HG02798 (cell line): ENCODE data around the gene STMP1.
A peak's percentile ranks its signal among the peaks of the same experiment; 100 is the strongest.
"Not testable (repeated sequence)": the region's sequence is repeated elsewhere in the genome, so short reads cannot be mapped to it uniquely, and the experiment has no call there.

ENCODE experiments used
- ATAC-seq: cut with Tn5 transposase; IDR thresholded peaks from one replicate; pipeline ENCODE4 v1.9.1; 2021; ENCODE audit warnings: mild to moderate bottlenecking; ENCODE audit not compliant: unreplicated experiment, poor library complexity

Gene STMP1

GRCh38 chr7:135692606-135693005, 30.3 kb downstream of the STMP1 start:
- ATAC-seq, result not testable (repeated sequence)

GRCh38 chr7:135693558-135693957, 31.2 kb downstream of the STMP1 start:
- no peak for ATAC-seq

- no peak for ATAC-seq
Measured at GRCh38 chr7:135697276-135698049, 35.1 kb downstream of the STMP1 start.

- no peak for ATAC-seq
Measured at GRCh38 chr7:135704074-135704473, 41.8 kb downstream of the STMP1 start.

- ATAC-seq, result no peak
Measured at GRCh38 chr7:135704698-135705097, 42.4 kb downstream of the STMP1 start.

GRCh38 chr7:135706038-135706742, 43.9 kb downstream of the STMP1 start:
- ATAC-seq, result no peak

- no peak for ATAC-seq
Measured at GRCh38 chr7:135706858-135707569, 44.7 kb downstream of the STMP1 start.

- ATAC-seq, result no peak
Measured at GRCh38 chr7:135707570-135707966, 45.3 kb downstream of the STMP1 start.

- ATAC-seq, result no peak
Measured at GRCh38 chr7:135708041-135708440, 45.7 kb downstream of the STMP1 start.

GRCh38 chr7:135709508-135709907, 47.2 kb downstream of the STMP1 start:
- ATAC-seq, result no peak

- peak; percentile 53 for ATAC-seq
Measured at GRCh38 chr7:135710417-135711138, 48.3 kb downstream of the STMP1 start.

GRCh38 chr7:135711139-135711469, 48.8 kb downstream of the STMP1 start:
- peak; percentile 5 for ATAC-seq

- no peak for ATAC-seq
Measured at GRCh38 chr7:135712182-135712782, 50.0 kb downstream of the STMP1 start.

- ATAC-seq, result no peak
Measured at GRCh38 chr7:135712796-135713195, 50.5 kb downstream of the STMP1 start.

GRCh38 chr7:135713836-135714470, 51.6 kb downstream of the STMP1 start:
- ATAC-seq, result no peak

GRCh38 chr7:135714534-135715009, 52.3 kb downstream of the STMP1 start:
- ATAC-seq, result no peak

- ATAC-seq, result no peak
Measured at GRCh38 chr7:135715055-135715522, 52.8 kb downstream of the STMP1 start.

- ATAC-seq, result no peak
Measured at GRCh38 chr7:135715673-135716072, 53.4 kb downstream of the STMP1 start.

GRCh38 chr7:135716677-135717238, 54.4 kb downstream of the STMP1 start:
- no peak for ATAC-seq
